ENCODE results near the gene PAQR6. TPM values are rescaled to one million over a fixed set of nuclear protein-coding genes. Genes with fewer than 3 reads are reported as not detected.
A peak's percentile ranks its signal among the peaks of the same experiment; 100 is the strongest.

PAQR6 gene
- total and polyA plus RNA-seq, 10 of the 15 experiments (the other 5 are each of a cell fraction or from before 2014, with no cell fraction given), result 0.42 to 4.5 (median 1.3) TPM

DNA sequence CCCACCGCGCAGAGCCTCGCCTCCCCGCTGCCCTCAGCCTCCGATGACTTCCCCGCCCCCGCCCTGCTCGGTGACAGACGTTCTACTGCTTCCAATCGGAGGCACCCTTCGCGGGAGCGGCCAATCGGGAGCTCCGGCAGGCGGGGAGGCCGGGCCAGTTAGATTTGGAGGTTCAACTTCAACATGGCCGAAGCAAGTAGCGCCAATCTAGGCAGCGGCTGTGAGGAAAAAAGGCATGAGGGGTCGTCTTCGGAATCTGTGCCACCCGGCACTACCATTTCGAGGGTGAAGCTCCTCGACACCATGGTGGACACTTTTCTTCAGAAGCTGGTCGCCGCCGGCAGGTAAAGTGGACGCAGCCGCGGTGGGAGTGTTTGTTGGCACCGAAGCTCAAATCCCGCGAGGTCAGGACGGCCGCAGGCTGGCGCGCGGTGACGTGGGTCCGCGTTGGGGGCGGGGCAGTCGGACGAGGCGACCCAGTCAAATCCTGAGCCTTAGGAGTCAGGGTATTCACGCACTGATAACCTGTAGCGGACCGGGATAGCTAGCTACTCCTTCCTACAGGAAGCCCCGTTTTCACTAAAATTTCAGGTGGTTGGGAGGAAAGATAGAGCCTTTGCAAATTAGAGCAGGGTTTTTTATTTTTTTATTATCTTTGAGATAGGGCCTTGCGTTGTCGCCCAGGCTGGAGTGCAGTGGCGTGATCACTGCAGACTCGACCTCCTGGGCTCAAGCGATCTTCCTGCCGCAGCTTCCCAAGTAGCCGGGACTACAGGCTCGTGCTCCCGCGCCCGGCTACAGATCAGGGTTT is 34.8 kb downstream of the PAQR6 start, which contains the start of gene PMF1 (continued):
- TF ChIP-seq, protein P1, sequence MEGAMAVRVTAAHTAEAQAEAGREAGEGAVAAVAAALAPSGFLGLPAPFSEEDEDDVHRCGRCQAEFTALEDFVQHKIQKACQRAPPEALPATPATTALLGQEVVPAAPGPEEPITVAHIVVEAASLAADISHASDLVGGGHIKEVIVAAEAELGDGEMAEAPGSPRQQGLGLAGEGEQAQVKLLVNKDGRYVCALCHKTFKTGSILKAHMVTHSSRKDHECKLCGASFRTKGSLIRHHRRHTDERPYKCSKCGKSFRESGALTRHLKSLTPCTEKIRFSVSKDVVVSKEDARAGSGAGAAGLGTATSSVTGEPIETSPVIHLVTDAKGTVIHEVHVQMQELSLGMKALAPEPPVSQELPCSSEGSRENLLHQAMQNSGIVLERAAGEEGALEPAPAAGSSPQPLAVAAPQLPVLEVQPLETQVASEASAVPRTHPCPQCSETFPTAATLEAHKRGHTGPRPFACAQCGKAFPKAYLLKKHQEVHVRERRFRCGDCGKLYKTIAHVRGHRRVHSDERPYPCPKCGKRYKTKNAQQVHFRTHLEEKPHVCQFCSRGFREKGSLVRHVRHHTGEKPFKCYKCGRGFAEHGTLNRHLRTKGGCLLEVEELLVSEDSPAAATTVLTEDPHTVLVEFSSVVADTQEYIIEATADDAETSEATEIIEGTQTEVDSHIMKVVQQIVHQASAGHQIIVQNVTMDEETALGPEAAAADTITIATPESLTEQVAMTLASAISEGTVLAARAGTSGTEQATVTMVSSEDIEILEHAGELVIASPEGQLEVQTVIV (IDR thresholded peaks at IDR 0.05; ENCODE audit: borderline replicate concordance, partially characterized antibody), result no peak
- TF ChIP-seq SREBF1 (IDR thresholded peaks at IDR 0.05; ENCODE audit: low read length) (no peak), POU2F2 (IDR thresholded peaks at IDR 0.05; ENCODE audit: borderline replicate concordance, low read depth, low read length) (0 out of 3 replicates have a peak, but pooled peaks have one; percentile 52), CBFB (IDR thresholded peaks at IDR 0.05; ENCODE audit: low read depth) (no peak; the same call in none of the 2 replicates), TAF1 (IDR thresholded peaks at IDR 0.05; ENCODE audit: borderline replicate concordance, low read depth, low read length) (peak; percentile 85), PAX5 (IDR thresholded peaks at IDR 0.05; ENCODE audit: borderline replicate concordance, low read depth, low read length) (no peak), CHD4 (IDR thresholded peaks at IDR 0.05) (no peak), ZZZ3 (IDR thresholded peaks at IDR 0.05; ENCODE audit: control insufficient read depth, insufficient read length, low read depth) (no peak), BMI1 (IDR thresholded peaks at IDR 0.05; ENCODE audit: borderline replicate concordance) (no peak), SRF (IDR thresholded peaks at IDR 0.05; ENCODE audit: low read depth in 2 of 2, low read length in 2 of 2) (no peak), IKZF2 (IDR thresholded peaks at IDR 0.05) (peak; percentile 22 to 45; a peak in 3 of 4 replicates), BHLHE40 (IDR thresholded peaks at IDR 0.05; ENCODE audit: borderline replicate concordance in 1 of 2, low read depth in 2 of 2, low read length in 1 of 2) (peak; percentile 31 to 38; a peak in 2 of 4 replicates), ZNF274 (IDR thresholded peaks at IDR 0.05; ENCODE audit: insufficient read depth, insufficient read length) (no peak), YBX1 (IDR thresholded peaks at IDR 0.05) (no peak)
- TF ChIP-seq, protein P2, sequence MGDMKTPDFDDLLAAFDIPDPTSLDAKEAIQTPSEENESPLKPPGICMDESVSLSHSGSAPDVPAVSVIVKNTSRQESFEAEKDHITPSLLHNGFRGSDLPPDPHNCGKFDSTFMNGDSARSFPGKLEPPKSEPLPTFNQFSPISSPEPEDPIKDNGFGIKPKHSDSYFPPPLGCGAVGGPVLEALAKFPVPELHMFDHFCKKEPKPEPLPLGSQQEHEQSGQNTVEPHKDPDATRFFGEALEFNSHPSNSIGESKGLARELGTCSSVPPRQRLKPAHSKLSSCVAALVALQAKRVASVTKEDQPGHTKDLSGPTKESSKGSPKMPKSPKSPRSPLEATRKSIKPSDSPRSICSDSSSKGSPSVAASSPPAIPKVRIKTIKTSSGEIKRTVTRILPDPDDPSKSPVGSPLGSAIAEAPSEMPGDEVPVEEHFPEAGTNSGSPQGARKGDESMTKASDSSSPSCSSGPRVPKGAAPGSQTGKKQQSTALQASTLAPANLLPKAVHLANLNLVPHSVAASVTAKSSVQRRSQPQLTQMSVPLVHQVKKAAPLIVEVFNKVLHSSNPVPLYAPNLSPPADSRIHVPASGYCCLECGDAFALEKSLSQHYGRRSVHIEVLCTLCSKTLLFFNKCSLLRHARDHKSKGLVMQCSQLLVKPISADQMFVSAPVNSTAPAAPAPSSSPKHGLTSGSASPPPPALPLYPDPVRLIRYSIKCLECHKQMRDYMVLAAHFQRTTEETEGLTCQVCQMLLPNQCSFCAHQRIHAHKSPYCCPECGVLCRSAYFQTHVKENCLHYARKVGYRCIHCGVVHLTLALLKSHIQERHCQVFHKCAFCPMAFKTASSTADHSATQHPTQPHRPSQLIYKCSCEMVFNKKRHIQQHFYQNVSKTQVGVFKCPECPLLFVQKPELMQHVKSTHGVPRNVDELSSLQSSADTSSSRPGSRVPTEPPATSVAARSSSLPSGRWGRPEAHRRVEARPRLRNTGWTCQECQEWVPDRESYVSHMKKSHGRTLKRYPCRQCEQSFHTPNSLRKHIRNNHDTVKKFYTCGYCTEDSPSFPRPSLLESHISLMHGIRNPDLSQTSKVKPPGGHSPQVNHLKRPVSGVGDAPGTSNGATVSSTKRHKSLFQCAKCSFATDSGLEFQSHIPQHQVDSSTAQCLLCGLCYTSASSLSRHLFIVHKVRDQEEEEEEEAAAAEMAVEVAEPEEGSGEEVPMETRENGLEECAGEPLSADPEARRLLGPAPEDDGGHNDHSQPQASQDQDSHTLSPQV (IDR thresholded peaks at IDR 0.05), result no peak
- TF ChIP-seq, protein P3, sequence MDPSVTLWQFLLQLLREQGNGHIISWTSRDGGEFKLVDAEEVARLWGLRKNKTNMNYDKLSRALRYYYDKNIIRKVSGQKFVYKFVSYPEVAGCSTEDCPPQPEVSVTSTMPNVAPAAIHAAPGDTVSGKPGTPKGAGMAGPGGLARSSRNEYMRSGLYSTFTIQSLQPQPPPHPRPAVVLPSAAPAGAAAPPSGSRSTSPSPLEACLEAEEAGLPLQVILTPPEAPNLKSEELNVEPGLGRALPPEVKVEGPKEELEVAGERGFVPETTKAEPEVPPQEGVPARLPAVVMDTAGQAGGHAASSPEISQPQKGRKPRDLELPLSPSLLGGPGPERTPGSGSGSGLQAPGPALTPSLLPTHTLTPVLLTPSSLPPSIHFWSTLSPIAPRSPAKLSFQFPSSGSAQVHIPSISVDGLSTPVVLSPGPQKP (IDR thresholded peaks at IDR 0.05; ENCODE audit: low read depth, low read length), result 0 out of 2 replicates have a peak, but pooled peaks have one; percentile 3
- TF ChIP-seq, protein P4, sequence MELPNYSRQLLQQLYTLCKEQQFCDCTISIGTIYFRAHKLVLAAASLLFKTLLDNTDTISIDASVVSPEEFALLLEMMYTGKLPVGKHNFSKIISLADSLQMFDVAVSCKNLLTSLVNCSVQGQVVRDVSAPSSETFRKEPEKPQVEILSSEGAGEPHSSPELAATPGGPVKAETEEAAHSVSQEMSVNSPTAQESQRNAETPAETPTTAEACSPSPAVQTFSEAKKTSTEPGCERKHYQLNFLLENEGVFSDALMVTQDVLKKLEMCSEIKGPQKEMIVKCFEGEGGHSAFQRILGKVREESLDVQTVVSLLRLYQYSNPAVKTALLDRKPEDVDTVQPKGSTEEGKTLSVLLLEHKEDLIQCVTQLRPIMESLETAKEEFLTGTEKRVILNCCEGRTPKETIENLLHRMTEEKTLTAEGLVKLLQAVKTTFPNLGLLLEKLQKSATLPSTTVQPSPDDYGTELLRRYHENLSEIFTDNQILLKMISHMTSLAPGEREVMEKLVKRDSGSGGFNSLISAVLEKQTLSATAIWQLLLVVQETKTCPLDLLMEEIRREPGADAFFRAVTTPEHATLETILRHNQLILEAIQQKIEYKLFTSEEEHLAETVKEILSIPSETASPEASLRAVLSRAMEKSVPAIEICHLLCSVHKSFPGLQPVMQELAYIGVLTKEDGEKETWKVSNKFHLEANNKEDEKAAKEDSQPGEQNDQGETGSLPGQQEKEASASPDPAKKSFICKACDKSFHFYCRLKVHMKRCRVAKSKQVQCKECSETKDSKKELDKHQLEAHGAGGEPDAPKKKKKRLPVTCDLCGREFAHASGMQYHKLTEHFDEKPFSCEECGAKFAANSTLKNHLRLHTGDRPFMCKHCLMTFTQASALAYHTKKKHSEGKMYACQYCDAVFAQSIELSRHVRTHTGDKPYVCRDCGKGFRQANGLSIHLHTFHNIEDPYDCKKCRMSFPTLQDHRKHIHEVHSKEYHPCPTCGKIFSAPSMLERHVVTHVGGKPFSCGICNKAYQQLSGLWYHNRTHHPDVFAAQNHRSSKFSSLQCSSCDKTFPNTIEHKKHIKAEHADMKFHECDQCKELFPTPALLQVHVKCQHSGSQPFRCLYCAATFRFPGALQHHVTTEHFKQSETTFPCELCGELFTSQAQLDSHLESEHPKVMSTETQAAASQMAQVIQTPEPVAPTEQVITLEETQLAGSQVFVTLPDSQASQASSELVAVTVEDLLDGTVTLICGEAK (IDR thresholded peaks at IDR 0.05; ENCODE audit: borderline replicate concordance), result peak; percentile 43; the same call in 1 of the 2 replicates

Measured in GM12878 (cell line).